Mucosa of rectum (tissue), 2 donors: Measurements from ENCODE around the gene ADGRA3.

Experiments
- H3K27ac ChIP-seq, 2 donors: one replicate each; pipeline ENCODE4 v1.7.0; 2013; ENCODE audit warnings: inconsistent platforms in 2 of 2, low read depth in 2 of 2, low read length in 2 of 2
- H3K27me3 ChIP-seq, 2 donors: one replicate each; pipeline ENCODE4 v1.7.0; 2013; ENCODE audit warnings: low read length in 2 of 2; ENCODE audit not compliant: control insufficient read depth in 2 of 2, insufficient read depth in 2 of 2
- H3K36me3 ChIP-seq, 2 donors: one replicate each; pipeline ENCODE4 v1.7.0; 2013; ENCODE audit warnings: low read length in 2 of 2; ENCODE audit not compliant: control insufficient read depth in 2 of 2, insufficient read depth in 2 of 2
- H3K4me1 ChIP-seq, 2 donors: one replicate each; pipeline ENCODE4 v1.7.0; 2013; ENCODE audit warnings: low read length in 2 of 2, mild to moderate bottlenecking in 1 of 2; ENCODE audit not compliant: control insufficient read depth in 2 of 2, insufficient read depth in 2 of 2
- H3K4me3 ChIP-seq, 2 donors: one replicate each; pipeline ENCODE4 v1.7.0; 2013; ENCODE audit warnings: low read length in 2 of 2
- H3K9ac ChIP-seq, 2 donors: one replicate each; pipeline ENCODE4 v1.7.0; 2013; ENCODE audit warnings: low read length in 2 of 2, low read depth in 1 of 2, mild to moderate bottlenecking in 1 of 2
- H3K9me3 ChIP-seq, 2 donors: one replicate each; pipeline ENCODE4 v1.7.0; 2013; ENCODE audit warnings: low read length in 2 of 2; ENCODE audit not compliant: control insufficient read depth in 2 of 2
- donor health status: healthy.
- donor health status: Normal muscosa, but diverticular disease.

Gene ADGRA3

DNA sequence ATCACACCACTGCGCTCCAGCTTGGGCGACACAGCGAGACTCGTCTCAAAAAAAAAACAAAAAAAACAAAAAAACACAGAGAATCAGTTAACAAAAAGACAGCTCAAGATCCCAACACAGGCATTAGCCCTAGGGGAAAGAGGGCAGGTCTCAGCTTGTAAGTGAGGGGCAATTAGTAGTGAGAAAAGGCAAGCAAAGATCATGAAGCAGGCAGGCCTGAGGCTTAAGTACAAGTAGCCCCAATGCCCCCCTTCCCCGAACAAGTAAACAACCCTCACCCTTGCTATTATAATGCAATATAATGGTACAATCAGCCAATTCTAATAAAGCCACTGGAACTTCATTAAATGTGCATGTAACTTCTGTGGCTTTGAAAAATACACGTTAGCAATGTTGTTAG lies 17.0 kb downstream of the ADGRA3 start:
- Histone ChIP-seq H3K27ac (peak overlapping the region in 1 of 2 donors; percentile 89), H3K4me1 (peaks cover 14 to 31% of the 10 kb centered on the region in 2 donors), H3K9me3 (no peaks in the 10 kb centered on the region), H3K36me3 (no peaks in the 10 kb centered on the region), H3K27me3 (no peaks in the 10 kb centered on the region), H3K9ac (no peak overlapping the region), H3K4me3 (peak overlapping the region in 1 of 2 donors; percentile 31)

DNA sequence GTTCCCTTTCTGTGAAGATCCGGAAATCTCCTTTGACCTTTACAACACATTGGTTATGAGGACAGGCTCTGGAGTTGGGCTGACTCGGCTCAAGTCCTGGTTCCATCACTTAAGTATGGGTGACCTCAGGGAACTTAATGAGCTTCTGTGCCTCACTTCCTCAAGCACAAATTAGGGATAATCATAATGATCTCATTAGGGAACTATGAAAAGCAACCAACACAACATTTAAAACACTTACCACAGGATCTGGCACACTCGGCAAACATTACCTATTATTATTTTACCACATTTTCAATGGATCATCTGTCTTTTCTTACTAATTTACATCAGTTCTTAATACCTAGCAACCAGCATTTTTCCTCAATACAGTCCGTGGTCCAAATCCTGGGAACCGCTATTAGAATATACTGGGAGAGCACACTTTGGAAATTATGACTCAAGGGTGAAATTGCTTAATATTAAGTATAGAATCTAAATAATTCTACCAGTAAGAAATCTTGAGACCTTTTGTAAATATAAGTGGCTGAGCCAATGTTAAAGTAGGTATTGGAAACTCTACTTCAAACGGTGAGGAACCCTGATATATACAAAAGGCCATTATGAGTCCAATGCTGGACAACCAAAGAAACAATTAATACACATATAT lies 19.6 kb downstream of the ADGRA3 start:
- no peak overlapping the region for H3K9ac ChIP-seq
- H3K4me1 ChIP-seq = peaks cover 14 to 38% of the 10 kb centered on the region in 2 donors
- no peaks in the 10 kb centered on the region for H3K36me3 ChIP-seq
- H3K9me3 ChIP-seq = no peaks in the 10 kb centered on the region
- H3K4me3 ChIP-seq = no peak overlapping the region
- no peaks in the 10 kb centered on the region for H3K27me3 ChIP-seq
- no peak overlapping the region for H3K27ac ChIP-seq

DNA sequence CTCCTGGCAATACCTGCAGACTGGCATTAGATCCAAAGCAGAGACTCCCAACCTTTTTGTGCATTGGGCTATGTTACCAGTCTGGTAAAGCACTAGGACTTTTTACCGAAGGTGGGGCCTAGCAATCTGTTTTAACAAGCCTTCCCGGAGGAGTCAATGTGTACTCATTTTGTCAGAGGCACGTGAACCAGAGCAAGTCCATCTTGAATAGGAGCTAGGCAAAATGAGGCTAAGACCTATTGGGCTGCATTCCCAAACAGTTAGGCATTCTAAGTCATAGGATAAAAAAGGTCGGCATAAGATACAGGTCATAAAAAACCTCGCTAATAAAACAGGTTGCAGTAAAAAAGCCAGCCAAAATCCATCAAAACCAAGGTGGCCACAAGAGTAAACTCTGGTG lies 22.3 kb downstream of the ADGRA3 start:
- H3K36me3 ChIP-seq = no peaks in the 10 kb centered on the region
- no peaks in the 10 kb centered on the region for H3K27me3 ChIP-seq
- H3K9me3 ChIP-seq = no peaks in the 10 kb centered on the region
- no peak overlapping the region for H3K4me3 ChIP-seq
- H3K9ac ChIP-seq = no peak overlapping the region
- peaks cover 2 to 28% of the 10 kb centered on the region in 2 donors for H3K4me1 ChIP-seq
- no peak overlapping the region for H3K27ac ChIP-seq

DNA sequence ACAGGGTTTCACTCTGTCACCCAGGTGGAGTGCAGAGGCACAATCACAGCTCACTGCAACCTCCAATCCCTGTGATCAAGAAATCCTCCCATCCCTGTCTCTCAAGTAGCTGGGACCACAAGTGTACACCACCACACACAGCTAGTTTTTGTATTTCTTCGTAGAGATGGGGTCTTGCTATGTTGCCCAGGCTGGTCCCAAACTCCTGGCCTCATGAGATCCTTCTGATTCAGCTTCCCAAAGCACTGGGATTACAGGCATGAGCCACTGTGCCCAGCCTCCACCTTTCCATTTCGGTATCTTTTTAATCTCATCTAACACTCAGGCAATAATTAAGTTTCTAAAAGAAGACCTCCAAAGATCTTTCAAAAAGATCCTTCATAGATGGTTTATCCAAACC lies 22.9 kb downstream of the ADGRA3 start:
- no peak overlapping the region for H3K27ac ChIP-seq
- no peaks in the 10 kb centered on the region for H3K9me3 ChIP-seq
- H3K4me3 ChIP-seq = no peak overlapping the region
- H3K27me3 ChIP-seq = no peaks in the 10 kb centered on the region
- H3K36me3 ChIP-seq = no peaks in the 10 kb centered on the region
- peaks cover 2 to 33% of the 10 kb centered on the region in 2 donors for H3K4me1 ChIP-seq
- H3K9ac ChIP-seq = no peak overlapping the region

DNA sequence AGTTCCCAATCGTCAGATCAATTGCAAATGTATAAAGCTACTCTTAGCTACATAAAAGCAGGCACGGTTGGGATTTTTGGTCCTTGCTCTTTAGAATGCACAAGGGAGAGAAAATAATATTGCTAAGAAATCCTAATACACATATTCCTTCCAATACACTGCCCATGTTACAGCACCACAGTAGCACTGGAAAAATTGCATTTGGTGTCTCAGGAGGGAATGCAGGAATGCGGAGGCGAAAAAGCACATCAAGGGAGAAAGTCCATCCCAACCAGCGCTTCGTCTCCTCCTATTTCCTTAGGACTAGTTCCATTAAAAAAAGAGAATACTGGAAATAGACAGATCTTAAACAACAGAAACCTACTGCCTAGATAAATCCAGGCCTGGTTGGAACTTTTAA lies 23.9 kb downstream of the ADGRA3 start:
- peak overlapping the region; percentile 43 to 81 for H3K27ac ChIP-seq

DNA sequence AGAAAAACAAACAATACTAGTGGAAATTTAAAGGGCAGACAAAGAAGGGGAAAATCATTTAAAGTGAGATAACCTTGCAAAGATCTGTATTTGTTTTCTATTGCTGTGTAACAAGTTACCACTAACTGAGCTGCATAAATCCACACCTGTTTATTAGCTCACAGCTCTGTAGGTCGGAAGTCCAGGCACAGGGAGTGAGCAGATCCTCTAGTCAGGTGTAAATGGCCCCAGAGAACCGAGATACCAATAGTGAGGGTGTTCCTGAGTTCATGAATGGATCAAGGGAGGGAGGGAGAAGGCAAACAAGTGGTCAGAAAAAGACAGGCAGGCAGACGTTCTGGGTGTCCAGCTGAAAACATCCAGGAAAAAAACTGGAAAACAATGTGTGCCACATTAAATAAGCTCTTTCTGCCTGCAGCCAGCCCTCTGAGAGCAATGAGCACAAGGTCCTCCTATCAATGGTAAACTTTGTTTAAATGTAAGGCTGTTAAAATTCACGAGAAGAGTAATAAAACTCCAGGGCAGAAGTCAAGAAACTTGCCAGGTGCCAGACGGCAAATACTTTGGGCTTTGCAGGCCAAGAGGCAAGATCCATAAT lies 25.0 kb downstream of the ADGRA3 start:
- H3K9me3 ChIP-seq = no peaks in the 10 kb centered on the region
- peak overlapping the region in 1 of 2 donors; percentile 40 for H3K9ac ChIP-seq
- H3K4me3 ChIP-seq = peak overlapping the region; percentile 18 to 33
- H3K4me1 ChIP-seq = peaks cover 2 to 33% of the 10 kb centered on the region in 2 donors
- no peaks in the 10 kb centered on the region for H3K36me3 ChIP-seq
- H3K27ac ChIP-seq = peak overlapping the region; percentile 76 to 81
- H3K27me3 ChIP-seq = no peaks in the 10 kb centered on the region

More for the DNA sequence above, 23.9 kb downstream of the ADGRA3 start:
- Histone ChIP-seq H3K36me3 (no peaks in the 10 kb centered on the region), H3K4me3 (no peak overlapping the region), H3K27me3 (no peaks in the 10 kb centered on the region), H3K9me3 (no peaks in the 10 kb centered on the region), H3K9ac (no peak overlapping the region), H3K4me1 (peaks cover 2 to 33% of the 10 kb centered on the region in 2 donors)

DNA sequence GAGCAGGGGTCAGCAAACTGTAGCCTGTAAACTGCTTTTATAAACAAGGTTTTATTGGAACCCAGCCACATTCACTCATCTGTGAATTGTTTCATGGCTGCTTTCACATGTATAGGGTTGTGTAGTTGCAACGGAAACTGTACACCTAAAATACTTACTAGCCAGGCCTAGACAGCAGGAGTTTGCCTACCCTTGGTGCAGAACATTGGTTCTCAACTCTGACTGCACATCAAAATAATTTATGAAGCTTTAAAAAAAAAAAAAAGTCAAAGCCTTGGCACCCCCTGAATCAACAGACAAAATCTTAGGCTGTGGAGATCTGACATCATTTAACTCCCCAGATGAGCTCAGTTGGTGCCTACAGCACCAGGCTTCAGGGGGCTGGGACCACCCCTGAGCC lies 27.8 kb downstream of the ADGRA3 start:
- H3K27ac ChIP-seq = no peak overlapping the region
- H3K36me3 ChIP-seq = no peaks in the 10 kb centered on the region
- peaks cover 7 to 31% of the 10 kb centered on the region in 2 donors for H3K4me1 ChIP-seq

DNA sequence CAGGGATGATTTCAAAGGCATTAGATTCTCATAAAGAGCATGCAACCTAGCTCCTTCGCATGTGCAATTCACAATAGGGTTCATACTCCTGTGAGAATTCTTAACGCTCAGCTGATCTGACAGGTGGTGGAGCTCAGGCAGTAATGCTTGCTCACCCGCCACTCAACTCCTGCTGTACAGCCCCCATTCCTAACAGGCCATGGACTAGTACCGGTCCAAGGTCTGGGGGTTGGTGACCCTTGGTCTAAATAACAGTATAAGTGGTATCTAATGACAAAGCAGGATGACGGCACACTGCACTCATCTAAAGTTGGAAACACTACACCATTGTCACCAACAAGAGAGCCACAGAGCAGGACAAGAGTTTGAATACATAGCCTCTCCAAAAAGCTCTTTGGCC lies 28.5 kb downstream of the ADGRA3 start:
- H3K4me1 ChIP-seq = peaks cover 7 to 28% of the 10 kb centered on the region in 2 donors
- no peak overlapping the region for H3K9ac ChIP-seq
- no peak overlapping the region for H3K27ac ChIP-seq
- no peak overlapping the region for H3K4me3 ChIP-seq
- H3K36me3 ChIP-seq = no peaks in the 10 kb centered on the region
- no peaks in the 10 kb centered on the region for H3K27me3 ChIP-seq
- H3K9me3 ChIP-seq = no peaks in the 10 kb centered on the region

More for the DNA sequence above, 27.8 kb downstream of the ADGRA3 start:
- H3K9ac ChIP-seq = no peak overlapping the region
- no peak overlapping the region for H3K4me3 ChIP-seq
- no peaks in the 10 kb centered on the region for H3K9me3 ChIP-seq
- H3K27me3 ChIP-seq = no peaks in the 10 kb centered on the region

DNA sequence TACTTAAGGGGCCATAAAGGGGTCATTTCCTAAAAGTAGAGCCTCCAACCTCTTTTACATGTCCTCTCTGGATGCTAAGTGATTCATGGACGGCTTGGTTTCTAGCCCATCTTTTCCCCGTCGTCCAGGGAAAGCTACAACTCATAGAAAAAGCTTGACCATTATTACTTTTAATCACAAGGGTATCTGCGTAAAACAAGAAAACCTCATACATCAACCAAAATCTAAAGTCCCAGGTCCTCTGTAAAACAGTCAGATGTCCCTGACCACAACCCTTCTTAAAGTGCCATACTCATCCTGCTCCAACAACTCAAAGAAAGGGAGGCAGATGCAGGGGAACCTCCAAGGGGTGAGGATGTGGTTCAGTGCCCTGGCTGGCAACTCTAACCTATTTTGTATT lies 29.6 kb downstream of the ADGRA3 start:
- Histone ChIP-seq H3K9me3 (no peaks in the 10 kb centered on the region), H3K9ac (no peak overlapping the region), H3K36me3 (no peaks in the 10 kb centered on the region), H3K27me3 (no peaks in the 10 kb centered on the region), H3K27ac (no peak overlapping the region), H3K4me3 (no peak overlapping the region), H3K4me1 (peaks cover 7 to 21% of the 10 kb centered on the region in 2 donors)

DNA sequence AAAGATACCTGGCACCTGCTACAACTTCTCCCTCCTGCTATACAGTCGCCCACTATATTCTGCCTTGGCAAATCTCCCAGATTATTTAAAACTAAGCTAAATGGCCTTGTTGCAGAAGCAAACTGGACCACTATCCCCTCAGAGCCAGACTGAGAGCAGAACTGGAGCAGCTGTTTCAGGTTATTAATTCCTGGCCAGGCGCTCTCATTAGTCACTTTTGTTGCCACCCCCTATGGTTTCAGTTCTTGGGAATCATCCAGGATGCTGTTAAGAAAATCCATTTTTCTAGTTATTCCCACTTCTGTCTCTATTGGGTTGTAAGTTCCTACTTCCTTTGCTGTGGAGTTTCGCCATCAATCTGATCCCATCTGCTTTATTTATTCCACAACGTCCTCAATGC lies 30.1 kb downstream of the ADGRA3 start:
- no peaks in the 10 kb centered on the region for H3K27me3 ChIP-seq
- H3K27ac ChIP-seq = no peak overlapping the region
- H3K4me3 ChIP-seq = no peak overlapping the region
- H3K4me1 ChIP-seq = peaks cover 7 to 18% of the 10 kb centered on the region in 2 donors
- H3K9ac ChIP-seq = no peak overlapping the region
- no peaks in the 10 kb centered on the region for H3K9me3 ChIP-seq
- no peaks in the 10 kb centered on the region for H3K36me3 ChIP-seq
